Measurements from ENCODE around the gene IQSEC1.

DNA sequence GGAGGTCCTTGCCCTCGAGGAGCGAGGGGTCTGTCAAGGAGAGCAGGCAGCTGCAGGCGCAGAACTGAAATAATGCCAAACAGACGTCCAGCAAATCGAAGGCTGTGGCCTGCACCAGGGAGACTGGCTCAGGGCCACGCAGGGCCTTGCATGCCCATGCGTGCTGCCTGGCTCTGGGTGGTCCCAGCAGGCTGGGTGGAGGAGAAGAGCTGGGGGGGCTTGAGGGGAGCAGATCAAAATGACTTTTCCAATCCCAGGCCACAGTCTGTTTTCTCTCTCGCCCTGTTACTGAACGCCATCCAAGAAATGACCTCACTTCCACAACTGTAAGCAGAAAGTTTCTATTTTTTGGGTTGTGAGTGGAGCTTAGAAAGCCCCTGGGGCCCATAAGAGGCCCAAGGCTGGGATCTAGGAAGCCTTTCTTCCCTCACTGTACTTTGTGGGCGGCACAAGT lies 134.9 kb downstream of the IQSEC1 start:
- TF ChIP-seq TEAD4 (IDR thresholded peaks at IDR 0.05) (no peak), YY1 (IDR thresholded peaks at IDR 0.05; ENCODE audit: low read depth) (no peak)
- TF ChIP-seq, protein P1, sequence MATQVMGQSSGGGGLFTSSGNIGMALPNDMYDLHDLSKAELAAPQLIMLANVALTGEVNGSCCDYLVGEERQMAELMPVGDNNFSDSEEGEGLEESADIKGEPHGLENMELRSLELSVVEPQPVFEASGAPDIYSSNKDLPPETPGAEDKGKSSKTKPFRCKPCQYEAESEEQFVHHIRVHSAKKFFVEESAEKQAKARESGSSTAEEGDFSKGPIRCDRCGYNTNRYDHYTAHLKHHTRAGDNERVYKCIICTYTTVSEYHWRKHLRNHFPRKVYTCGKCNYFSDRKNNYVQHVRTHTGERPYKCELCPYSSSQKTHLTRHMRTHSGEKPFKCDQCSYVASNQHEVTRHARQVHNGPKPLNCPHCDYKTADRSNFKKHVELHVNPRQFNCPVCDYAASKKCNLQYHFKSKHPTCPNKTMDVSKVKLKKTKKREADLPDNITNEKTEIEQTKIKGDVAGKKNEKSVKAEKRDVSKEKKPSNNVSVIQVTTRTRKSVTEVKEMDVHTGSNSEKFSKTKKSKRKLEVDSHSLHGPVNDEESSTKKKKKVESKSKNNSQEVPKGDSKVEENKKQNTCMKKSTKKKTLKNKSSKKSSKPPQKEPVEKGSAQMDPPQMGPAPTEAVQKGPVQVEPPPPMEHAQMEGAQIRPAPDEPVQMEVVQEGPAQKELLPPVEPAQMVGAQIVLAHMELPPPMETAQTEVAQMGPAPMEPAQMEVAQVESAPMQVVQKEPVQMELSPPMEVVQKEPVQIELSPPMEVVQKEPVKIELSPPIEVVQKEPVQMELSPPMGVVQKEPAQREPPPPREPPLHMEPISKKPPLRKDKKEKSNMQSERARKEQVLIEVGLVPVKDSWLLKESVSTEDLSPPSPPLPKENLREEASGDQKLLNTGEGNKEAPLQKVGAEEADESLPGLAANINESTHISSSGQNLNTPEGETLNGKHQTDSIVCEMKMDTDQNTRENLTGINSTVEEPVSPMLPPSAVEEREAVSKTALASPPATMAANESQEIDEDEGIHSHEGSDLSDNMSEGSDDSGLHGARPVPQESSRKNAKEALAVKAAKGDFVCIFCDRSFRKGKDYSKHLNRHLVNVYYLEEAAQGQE (IDR thresholded peaks at IDR 0.05; ENCODE audit: low read depth), result no peak

All from Ishikawa (cell line).